HG02798 (cell line): ENCODE data around the gene SPAG7.

Experiments
- ATAC-seq: cut with Tn5 transposase; IDR thresholded peaks from one replicate; pipeline ENCODE4 v1.9.1; 2021; ENCODE audit warnings: mild to moderate bottlenecking; ENCODE audit not compliant: unreplicated experiment, poor library complexity

SPAG7 gene

GRCh38 chr17:4951486-4951885 is 16.1 kb downstream of the SPAG7 start:
- no peak for ATAC-seq

- no peak for ATAC-seq
Observed at GRCh38 chr17:4950746-4951204, 16.8 kb downstream of the SPAG7 start, which contains the start of gene ENO3. Gene ENO3 (plus strand): TSS chr17:4951119. CDS start chr17:4951830, 711 bp downstream.

GRCh38 chr17:4950075-4950745 is 17.4 kb downstream of the SPAG7 start:
- ATAC-seq = peak; percentile 9

DNA sequence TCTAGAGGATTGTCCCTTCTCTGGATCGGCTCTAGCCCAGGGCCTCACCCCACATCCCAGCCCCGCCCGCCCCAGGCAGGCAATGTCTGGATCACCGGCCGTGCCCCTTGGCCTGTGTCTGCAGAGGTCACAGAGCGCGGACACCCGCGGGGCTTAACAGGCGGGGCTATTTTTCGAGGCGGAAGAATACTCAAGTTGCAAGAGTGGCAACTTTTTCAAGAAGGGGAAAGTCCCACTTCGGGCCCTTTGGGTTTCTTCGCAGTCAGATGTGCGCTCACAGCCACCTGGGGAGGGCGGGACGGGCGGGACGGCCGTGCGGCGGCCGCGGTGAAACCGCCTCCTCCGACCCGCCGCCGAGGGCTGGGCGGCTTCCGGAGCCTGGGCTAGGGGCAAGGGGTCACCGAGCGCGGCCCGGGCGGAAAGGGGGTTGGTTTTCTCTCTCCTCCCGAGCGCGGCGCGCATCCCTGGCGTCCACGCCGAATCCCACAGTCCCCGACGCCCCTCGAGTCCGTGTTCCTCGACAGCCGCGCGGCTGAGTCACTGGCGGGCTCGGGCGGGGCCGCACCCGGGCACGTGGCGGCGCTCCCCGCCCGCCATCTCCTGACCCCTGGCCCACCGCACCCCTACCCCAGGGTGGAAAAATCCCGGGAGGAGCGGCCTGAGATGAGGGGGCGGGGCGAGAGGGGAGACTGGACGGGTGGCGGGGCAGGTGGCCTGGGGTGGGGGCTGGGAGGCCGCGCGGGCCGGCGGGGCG is 18.1 kb downstream of the SPAG7 start:
- peak; percentile 32 for ATAC-seq

DNA sequence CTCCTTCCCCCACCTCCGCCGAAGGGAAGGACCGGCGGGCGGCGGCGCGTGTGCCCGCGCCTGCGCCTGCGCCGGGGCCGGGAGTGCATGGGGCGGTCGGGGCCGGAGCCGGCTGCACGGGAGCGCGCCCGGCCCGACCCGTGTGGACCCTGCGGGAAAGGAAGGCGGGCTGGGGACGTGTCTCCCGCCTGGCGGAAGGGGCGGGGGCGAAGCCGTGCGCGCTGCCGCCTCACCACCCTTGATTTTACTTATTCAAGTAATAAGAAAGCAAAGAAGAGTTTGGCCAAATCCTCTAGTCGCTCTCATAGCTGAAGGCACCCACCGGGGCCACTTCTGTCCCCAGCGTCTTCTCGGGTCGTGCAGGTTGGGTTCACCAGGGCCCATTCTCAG is 18.7 kb downstream of the SPAG7 start:
- ATAC-seq = peak; percentile 50

DNA sequence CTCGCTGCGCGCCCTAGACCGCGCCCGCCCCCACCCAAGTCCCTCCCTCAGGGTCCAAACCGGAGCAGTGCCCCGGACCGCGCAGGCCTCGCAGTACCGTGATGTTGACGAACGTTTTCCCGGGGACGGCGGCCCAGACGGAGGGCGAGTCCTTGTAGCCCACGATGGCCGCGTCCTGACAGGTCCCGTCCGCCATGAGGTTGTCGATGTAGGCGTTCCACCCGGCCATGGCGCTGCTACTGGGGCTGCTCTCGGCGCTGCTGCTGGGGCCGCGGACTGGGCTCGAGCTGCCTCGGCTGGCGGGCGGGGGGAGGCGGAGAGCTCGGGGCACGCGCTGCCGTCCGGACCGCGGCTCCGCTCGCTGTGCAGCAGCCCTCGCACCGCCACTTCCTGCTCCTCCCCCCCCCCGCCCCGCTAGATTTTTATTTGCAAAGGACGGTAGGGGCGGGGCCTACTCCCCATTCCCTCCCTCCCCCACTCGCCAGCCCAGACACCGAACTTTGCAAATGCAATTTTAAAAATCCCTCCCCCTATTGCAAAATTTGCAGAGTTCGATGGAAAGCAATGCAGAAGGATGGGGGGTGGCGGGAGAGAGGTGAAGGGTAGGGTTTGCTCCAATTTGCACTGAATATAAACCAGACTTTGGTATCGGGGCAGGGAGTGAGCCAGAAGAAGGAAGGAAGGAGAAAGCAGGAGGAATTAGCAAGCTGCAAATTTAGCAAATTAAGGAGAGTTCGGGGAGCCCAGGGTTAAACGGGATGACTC is 19.3 kb downstream of the SPAG7 start, which contains the start of gene PFN1:
TSS of gene PFN1 (minus strand) at position 365 of the 765 bp plus-strand sequence. CDS start at position 229, 136 bp downstream.
- ATAC-seq = peak; percentile 20

- ATAC-seq = peak; percentile 20
Observed at GRCh38 chr17:4947411-4948165, 20.0 kb downstream of the SPAG7 start.

- ATAC-seq = no peak
Observed at GRCh38 chr17:4947010-4947410, 20.6 kb downstream of the SPAG7 start.

- no peak for ATAC-seq
Observed at GRCh38 chr17:4946312-4946976, 21.2 kb downstream of the SPAG7 start.

DNA sequence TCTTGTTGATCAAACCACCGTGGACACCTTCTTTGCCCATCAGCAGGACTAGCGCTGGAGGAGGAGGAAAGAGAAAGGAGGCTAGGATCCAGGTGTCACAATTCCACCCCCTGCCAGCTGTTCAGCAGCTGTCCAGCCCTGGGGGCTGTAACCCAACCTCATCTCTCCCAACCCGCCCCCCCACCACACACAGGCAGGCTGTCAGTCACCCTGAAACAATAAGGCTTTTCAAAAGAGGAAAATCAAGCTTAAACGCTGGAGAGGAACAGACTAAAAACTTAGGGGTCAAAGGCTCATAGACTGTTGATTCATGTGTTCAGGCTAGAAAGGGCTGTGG is 21.7 kb downstream of the SPAG7 start:
- ATAC-seq = no peak

DNA sequence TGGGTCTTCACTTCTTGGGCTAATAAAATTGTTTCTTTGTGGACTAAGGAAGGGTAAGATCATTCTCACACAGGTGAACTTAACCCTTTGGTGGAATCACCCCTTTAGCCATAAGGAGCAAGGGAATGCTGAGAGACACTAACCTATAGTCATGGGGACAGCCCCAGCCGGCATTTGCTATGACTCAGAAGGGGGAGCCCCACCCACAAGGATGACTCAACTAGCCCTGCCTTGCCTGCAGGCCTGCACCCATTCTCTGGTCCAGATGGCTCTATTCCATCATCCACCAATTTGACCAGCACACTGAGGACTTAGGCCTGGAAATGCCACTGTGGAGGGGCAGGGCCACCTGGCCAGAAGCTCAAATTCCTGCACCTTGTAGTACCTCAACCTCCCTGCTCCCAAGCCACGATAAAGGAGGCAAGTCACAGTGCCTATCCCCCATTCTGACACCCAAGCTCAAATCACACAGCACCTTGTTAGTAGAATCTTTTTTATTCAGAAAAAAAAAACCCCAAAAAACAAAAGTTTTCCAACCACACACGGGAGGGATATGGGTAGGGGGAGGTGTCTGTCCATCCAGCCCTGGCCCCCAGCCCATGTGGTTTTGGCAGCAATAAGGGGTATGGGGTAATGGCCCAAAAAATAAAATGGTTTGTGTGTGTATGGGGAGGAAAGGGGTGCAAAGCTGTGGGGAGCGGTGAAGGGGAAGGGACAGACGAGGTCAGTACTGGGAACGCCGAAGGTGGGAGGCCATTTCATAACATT is 22.3 kb downstream of the SPAG7 start:
- peak; percentile 28 for ATAC-seq

DNA sequence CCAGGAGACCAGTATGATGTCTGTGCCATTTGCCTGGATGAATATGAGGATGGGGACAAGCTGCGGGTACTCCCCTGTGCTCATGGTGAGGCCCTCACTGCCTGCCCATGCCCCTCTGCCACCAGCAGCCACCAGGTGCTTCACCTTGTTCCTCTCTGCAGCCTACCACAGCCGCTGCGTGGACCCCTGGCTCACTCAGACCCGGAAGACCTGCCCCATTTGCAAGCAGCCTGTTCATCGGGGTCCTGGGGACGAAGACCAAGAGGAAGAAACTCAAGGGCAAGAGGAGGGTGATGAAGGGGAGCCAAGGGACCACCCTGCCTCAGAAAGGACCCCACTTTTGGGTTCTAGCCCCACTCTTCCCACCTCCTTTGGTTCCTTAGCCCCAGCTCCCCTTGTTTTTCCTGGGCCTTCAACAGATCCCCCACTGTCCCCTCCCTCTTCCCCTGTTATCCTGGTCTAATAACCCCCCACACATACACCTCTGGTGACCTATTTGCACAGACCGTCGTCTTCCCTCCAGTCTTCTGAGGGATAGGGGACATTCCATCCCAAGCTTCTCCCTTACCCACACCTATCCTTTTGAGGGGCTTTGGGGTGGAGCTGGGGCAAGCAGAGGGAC is 23.0 kb downstream of the SPAG7 start:
- ATAC-seq = no peak

GRCh38 chr17:4944163-4944553 is 23.5 kb downstream of the SPAG7 start:
- no peak for ATAC-seq

GRCh38 chr17:4942760-4943508 is 24.7 kb downstream of the SPAG7 start:
- no peak for ATAC-seq

GRCh38 chr17:4941319-4941610 is 26.4 kb downstream of the SPAG7 start:
- no peak for ATAC-seq

GRCh38 chr17:4940555-4941318 is 26.9 kb downstream of the SPAG7 start:
- ATAC-seq = no peak

DNA sequence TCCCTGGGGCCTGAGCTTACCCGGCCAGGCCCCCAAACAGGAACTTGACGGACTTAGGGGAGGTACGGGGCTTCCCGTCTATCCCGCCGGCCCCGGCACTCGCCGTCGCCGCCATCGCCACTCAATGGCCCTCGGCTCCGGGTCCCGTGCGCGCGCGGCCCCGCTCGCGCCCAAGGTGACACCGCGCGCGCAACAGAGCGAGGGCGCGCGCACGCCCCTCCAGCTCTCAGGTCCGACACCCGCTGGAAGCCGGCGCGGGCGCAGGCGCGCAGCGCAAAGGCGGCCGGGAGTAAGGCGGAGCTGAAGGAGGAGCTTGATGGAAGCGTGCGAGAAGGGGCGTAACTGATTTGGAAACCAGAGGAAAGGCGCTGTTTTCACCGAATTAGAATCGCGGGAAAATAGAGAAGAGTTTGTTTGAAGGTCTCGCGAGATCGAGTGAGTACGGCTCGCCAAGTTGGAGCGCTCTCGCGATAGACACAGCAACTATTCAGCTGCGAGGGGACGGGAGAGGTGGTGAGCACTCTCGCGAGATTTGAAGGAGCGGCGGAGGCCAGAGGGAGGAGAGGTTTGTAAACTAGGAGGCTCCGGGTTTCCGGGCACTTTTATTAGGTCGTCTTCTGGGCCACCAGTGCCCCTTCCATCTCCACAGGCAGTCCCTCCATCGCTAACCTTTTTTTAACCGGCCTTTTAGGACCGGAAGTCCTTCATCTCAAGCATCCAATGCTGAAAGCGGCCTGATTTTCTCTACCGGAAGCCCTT is 27.6 kb downstream of the SPAG7 start, which contains the start of the genes RNF167 and SLC25A11:
TSS of gene RNF167 (plus strand) at position 473 of the 759 bp plus-strand sequence. CDS start 642 bp downstream, outside the sequence.
TSS of gene SLC25A11 (minus strand) at position 251 of the 759 bp plus-strand sequence. CDS start at position 115, 136 bp downstream.
- ATAC-seq = peak; percentile 86
